NCI-H510A treated with DMSO at 0.1 percent for 48 hours (cell line): Measurements from ENCODE around the gene EYA2.
"Not testable (repeated sequence)": the region's sequence is repeated elsewhere in the genome, so short reads cannot be mapped to it uniquely, and the experiment has no call there.

ENCODE experiments used
- DNase-seq: peaks from one replicate; lab custom pipeline; 2025; lab: John Stamatoyannopoulos, UW

Gene EYA2

DNA sequence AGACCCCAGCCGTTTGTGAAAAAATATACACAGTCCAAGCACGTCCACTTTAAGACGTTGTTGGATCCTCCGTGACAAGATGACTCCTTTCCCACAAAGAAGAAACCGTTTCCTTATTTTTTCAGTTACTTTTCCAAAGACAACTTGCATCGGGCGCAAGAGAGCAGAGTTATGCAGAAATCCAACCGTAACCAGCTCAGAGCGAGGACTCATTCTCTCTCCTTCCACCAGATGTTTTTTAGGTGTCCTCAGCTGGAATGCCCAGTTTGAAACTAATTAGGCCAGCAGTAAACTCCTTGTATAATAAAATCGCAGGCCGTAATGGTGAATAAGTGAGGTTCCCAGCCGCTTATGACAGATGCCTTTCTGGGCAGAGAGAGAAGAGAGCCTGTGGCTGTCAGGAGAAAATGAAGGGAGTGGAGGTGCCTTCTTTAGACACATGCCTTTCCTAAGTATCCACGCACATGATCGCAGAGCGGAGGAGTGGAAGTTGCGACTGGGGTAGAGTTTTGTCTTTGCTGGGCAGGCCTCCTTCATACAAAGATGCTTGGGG, 2.8 kb downstream of the EYA2 start:
- DNase-seq: no peak

DNA sequence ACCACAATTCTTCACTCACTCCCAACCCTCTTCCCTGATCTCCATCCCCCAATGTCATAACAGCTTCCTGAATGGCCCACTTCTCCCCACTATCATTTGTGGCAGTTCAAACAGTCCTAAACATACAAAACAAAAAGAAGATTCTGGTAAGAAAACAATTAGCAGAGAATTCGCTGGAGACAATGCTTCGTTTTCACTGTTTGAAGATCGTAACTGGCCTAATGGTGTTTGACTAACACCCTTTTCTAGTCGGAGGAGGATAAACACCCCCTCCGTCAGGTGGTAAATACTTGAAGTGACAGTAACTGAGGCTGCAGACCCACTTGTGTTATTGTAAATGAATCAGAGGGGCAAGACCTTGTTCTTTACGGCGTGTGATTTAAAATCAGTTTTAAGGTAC, 3.8 kb downstream of the EYA2 start:
- peak; percentile 16 for DNase-seq

DNA sequence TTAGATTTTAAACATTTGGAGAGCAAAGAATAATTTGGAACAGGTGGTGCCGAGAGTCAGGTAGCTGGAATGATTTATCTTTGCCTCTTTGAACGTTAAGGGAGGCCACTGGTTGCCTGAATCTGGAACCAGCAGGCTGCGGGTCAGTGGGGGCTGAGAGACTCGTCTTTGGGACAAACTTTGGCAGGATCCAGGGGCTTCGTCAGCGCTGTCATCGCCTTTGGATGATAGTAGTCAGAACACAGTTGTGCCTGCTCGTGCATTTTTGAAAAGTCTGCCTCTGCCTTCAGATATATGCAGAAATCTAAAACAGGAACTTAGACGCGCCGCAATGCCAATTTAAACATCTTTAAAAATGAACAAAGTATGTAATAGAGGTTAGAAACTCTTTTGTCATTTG, 5.0 kb downstream of the EYA2 start:
- DNase-seq: no peak

- DNase-seq: no peak
Observed at GRCh38 chr20:46900086-46900485, 5.4 kb downstream of the EYA2 start.

DNA sequence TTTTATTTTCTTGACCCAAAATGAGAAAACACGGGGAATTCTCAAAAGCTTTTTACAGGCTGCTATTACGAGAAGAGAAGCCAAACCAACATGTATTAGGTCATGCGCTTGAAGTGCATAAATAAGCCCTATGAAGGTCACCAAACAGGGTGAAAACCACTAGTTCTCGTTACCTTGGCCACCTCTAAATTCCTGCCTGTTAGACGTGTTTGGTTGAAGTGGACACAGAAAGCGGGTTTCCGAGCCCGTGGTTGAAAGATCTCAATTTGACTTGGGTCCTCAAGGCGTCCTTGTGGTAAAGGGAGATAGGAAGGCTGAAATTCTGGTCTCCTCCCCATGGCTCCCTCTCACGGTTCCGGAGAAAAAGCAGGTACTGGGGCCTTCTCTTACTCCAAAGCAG, 6.2 kb downstream of the EYA2 start:
- DNase-seq: no peak

- peak; percentile 37 for DNase-seq
Observed at GRCh38 chr20:46901638-46902037, 7.0 kb downstream of the EYA2 start.

GRCh38 chr20:46903256-46903655, 8.6 kb downstream of the EYA2 start:
- DNase-seq: no peak

GRCh38 chr20:46903937-46904336, 9.3 kb downstream of the EYA2 start:
- DNase-seq: no peak

GRCh38 chr20:46905364-46906125, 10.9 kb downstream of the EYA2 start:
- no peak for DNase-seq

- DNase-seq: no peak
Observed at GRCh38 chr20:46913329-46914044, 18.8 kb downstream of the EYA2 start.

- DNase-seq: no peak
Observed at GRCh38 chr20:46914789-46915379, 20.2 kb downstream of the EYA2 start.

DNA sequence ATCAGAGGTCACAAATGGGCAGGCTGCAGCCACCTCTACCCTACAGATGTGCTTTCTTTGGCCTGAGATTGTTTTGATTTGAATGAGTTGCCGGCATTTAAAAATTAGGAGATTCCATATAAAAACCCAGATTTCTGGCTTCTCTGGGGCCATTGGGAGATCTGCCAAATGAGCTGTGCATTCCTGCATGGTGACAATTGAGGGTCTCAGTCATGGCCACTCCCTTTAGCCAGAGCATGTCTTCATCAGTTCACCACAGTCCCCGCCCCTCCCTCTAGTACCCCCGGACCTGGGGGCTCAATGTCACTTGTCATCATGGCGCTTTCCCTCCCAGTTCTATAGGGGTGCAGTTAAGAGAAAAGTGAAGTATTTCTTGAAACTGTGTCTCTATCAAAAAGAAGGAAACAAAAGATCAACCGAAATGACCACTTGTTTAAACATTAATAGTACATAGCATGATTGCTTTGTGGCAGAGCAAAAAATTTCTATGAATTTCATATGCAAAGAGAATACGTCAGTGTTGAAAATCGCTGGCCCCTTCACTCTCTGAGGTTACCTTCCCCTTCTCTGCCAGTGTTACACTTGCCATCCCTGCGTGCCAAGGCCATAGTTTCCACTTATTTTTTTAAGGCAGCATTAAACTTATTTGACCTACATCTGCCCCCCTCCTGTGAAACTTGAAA, 21.1 kb downstream of the EYA2 start:
- DNase-seq: no peak

DNA sequence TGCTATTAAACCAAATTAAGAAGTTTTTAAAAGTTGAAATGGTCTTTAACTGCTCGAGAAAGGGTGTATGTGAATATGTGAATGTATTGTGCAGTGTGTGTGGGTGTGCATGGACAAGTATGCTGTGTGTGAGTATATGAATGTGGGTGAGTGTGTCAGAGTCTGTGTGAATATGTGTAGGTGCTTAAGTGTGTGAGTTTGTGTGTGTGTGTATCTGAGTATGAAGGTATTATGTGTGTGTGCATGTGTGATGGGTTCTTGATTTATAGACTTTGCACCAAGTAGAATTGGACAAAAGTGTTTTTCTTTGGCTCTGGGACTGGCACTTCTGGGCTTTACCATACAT, 21.6 kb downstream of the EYA2 start:
- no peak for DNase-seq

GRCh38 chr20:46917155-46917554, 22.5 kb downstream of the EYA2 start:
- no peak for DNase-seq

- DNase-seq: no peak
Observed at GRCh38 chr20:46920114-46920513, 25.5 kb downstream of the EYA2 start.

DNA sequence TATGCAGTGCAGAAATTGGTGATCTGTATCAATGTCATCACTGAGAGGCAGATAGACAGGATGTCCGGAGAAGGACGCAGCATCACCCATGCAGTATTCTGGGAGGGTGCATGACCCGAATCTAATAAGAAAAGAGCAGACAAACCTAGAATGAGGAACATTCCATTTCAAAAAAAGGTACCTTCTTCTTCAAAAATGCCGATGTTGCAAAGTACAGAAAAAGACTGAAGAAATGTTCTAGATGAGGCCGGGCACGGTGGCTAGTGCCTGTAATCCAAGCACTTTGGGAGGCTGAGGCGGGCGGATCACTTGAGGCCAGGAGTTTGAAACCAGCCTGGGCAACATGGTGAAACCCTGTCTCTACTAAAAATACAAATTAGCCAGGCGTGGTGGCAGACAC, 28.2 kb downstream of the EYA2 start:
- not testable (repeated sequence) for DNase-seq

DNA sequence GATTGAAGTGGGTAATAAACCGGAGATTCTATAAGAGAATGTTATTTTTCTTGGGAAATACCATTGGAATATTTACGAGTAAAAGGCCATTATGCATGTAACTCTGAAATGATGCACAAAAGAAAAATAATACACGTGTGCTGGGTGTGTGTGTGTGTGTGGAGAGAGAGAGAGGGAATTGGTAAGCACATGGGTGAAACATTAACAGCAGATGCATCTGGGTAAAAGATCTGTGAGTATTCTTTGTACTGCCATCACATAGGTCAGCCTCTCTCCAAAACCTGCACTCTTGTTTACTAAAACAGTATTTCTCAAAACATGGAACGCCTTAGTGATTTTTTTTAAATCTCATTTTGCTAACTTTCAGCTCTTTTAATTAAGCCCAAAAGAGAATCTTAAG, 28.9 kb downstream of the EYA2 start:
- no peak for DNase-seq

GRCh38 chr20:46928580-46929132, 34.0 kb downstream of the EYA2 start:
- no peak for DNase-seq

DNA sequence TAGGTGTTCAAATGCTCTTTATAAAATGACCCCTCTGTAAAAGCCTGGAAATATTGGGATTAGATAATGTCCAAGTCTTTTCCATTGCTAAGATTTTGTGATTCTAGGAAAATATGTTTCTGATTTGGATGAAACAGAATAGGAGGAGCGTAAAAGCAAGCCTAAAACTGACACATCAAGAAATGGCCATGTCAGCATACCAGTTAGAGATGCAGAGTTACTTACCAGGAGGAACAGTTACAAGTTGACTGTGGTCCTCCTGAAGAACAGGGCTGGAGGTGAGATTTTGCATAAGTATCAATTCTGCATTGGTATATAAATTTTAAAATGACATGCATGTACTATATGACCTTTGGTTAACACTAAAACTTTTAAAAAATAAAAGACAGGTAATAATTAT, 35.3 kb downstream of the EYA2 start:
- DNase-seq: no peak

DNA sequence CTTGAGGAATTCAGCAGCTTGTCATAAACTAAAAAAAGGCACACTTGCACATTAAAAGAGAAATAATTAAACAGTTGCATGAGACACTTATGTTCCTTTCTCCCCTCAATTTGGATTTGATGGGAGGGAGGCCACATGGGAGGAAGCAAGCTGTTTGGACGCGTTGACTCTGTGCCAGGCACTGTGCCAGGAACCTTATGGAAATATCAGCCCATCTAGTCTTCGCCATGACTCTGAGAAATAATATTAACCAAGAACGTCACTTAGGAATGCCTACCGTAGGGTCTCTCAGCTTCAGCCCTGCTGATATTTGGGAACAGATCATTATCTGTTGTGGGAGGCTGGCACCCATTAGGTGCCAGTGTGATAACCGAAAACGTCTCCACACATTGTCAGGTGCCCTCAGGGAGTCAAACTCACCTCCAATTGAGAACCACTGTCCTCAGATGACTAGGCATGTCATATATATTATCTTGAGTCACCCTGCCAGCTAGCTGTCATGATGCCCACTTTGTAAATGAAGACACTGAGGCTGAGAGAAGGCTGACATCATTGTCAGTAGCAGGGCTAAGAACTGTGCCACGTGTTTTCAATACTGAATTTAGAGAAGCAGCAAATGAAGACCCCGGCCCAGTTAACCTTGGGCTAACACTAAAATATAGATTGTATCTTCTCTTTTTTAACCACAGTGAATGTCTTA, 36.1 kb downstream of the EYA2 start:
- no peak for DNase-seq

GRCh38 chr20:46931699-46932098, 37.1 kb downstream of the EYA2 start:
- no peak for DNase-seq

DNA sequence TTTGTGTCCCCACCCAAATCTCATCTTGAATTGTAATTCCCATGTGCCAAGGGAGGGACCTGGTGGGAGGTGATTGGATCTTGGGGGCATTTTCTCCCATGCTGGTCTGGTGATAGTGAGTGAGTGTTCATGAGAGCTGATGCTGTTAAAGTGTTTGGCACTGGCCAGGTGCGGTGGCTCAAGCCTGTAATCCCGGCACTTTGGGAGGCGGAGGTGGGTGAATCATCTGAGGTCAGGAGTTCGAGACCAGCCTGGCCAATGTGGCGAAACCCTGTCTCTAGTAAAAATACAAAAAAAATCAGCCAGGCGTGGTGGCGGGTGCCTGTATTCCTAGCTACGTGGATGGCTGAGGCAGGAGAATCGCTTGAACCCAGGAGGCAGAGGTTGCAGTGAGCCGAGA, 37.8 kb downstream of the EYA2 start:
- not testable (repeated sequence) for DNase-seq
